ENCODE measurements around the gene ID2. TPM values are rescaled to one million over a fixed set of nuclear protein-coding genes. Genes with fewer than 3 reads are reported as not detected.

The ID2 gene
- total and polyA plus RNA-seq, 10 of the 15 experiments (the other 5 are each of a cell fraction or from before 2014, with no cell fraction given): 39.0 to 613 (median 73.6) TPM

DNA sequence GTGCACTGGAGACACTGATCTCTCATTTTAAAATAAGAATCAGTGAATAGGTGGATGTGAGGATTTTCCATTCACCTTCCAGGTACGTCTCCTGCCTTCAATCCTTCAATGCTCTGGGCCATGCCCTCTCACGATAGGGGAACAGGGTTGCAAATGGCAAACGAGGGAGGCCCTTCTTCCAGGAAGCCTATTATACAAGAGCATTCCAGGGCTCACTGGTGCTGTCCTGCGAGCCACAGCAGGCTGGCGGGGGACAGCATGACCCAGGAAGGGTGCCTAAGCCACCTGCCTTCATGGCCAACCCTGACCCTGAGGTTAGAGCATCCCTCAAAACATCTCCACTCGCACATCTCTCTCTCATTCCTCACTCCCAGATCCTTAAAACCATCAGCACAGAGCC is 20.6 kb upstream of the ID2 start:
- in situ Hi-C loops (cut with MboI) (no loop called here), intact Hi-C loops (cut with micrococcal nuclease; ENCODE audit: unreplicated experiment) (no loop called here)
- Histone ChIP-seq H3K4me3 (no peak overlapping the region), H3K4me2 (ENCODE audit: control insufficient read depth, insufficient read depth) (no peak overlapping the region), H3K9ac (ENCODE audit: control insufficient read depth, insufficient read depth, low read length) (no peak overlapping the region), H3K4me1 (ENCODE audit: control insufficient read depth, insufficient read depth, low read length) (peaks cover 5% of the 10 kb centered on the region), H3K27ac (ENCODE audit: control insufficient read depth, insufficient read depth) (no peak overlapping the region), H3K79me2 (ENCODE audit: control insufficient read depth, insufficient read depth, low read length) (no peaks in the 10 kb centered on the region), H4K20me1 (ENCODE audit: control insufficient read depth, insufficient read depth) (no peaks in the 10 kb centered on the region), H3K27me3 (replicated peaks in 1 of 2; ENCODE audit: control insufficient read depth in 2 of 2, insufficient read depth in 2 of 2, low read length in 1 of 2) (no peaks in the 10 kb centered on the region; a peak in 1 of 4 replicates), H3K9me3 (replicated peaks; ENCODE audit: control insufficient read depth, insufficient read depth, low read length) (no peaks in the 10 kb centered on the region; the same call in 2 of the 3 replicates), H3K36me3 (ENCODE audit: control insufficient read depth in 2 of 2, insufficient read depth in 2 of 2, low read length in 1 of 2) (no peaks in the 10 kb centered on the region), H2AFZ (ENCODE audit: control insufficient read depth, low read depth, low read length) (no peak overlapping the region)
- FAIRE-seq (no peak), DNase-seq (ENCODE audit: low read depth, low spot score) (no peak), ATAC-seq (no peak)
- TF ChIP-seq SRF (IDR thresholded peaks at IDR 0.05; ENCODE audit: low read depth in 2 of 2, low read length in 2 of 2) (no peak), CHD2 (IDR thresholded peaks at IDR 0.05; ENCODE audit: borderline replicate concordance, low read depth, low read length) (no peak)
- TF ChIP-seq, protein P1, sequence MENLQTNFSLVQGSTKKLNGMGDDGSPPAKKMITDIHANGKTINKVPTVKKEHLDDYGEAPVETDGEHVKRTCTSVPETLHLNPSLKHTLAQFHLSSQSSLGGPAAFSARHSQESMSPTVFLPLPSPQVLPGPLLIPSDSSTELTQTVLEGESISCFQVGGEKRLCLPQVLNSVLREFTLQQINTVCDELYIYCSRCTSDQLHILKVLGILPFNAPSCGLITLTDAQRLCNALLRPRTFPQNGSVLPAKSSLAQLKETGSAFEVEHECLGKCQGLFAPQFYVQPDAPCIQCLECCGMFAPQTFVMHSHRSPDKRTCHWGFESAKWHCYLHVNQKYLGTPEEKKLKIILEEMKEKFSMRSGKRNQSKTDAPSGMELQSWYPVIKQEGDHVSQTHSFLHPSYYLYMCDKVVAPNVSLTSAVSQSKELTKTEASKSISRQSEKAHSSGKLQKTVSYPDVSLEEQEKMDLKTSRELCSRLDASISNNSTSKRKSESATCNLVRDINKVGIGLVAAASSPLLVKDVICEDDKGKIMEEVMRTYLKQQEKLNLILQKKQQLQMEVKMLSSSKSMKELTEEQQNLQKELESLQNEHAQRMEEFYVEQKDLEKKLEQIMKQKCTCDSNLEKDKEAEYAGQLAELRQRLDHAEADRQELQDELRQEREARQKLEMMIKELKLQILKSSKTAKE (IDR thresholded peaks at IDR 0.05; ENCODE audit: low read depth, poor library complexity, severe bottlenecking): no peak
- SMC1A ChIA-PET (ENCODE audit: uncharacterized antibody, unreplicated experiment): no interaction called here
- RAD21 ChIA-PET (ENCODE audit: unreplicated experiment): interaction anchor here (0.6 kb wide), 1 partner anchor 1472 kb away, joined by 3 read pairs; no protein-coding TSS in a partner anchor
- BruUV-seq (replicated peaks): no TSS peak
- POLR2A ChIA-PET: no interaction called here
- 43% methylated on average over 6 of the region's 6 CpGs for WGBS (ENCODE audit: insufficient coverage, insufficient replicate concordance, low lambda C conversion rate, missing lambda C conversion rate)
- CTCF ChIA-PET: no interaction called here

DNA sequence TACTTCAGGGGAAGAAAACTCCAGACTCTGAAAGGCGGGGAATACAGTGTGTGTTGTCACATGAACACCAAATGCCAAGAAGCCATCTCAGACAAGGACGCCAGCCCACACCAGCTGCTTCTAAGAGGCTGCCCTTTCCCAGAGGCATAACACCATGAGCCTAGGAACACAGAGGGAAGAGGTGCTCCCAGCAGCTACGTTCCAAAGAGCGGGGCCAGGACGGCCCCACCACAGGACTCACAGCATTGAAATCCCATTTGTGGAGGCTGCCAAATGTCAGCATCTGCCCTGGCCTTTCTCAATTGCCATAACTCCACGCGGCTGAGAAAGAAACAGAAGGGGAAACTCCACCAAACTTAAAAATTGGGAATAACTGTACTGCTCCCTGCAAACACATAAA is 20.1 kb upstream of the ID2 start:
- H3K4me1 ChIP-seq (ENCODE audit: control insufficient read depth, insufficient read depth, low read length): peaks cover 5% of the 10 kb centered on the region
- BruUV-seq (replicated peaks): no TSS peak
- ChIA-PET RAD21 (ENCODE audit: unreplicated experiment) (interaction anchor here (0.6 kb wide), 1 partner anchor 1472 kb away, joined by 3 read pairs; no protein-coding TSS in a partner anchor), CTCF (interaction anchor here (1.2 kb wide), 1 partner anchor 32 kb away, joined by 4 read pairs; no protein-coding TSS in a partner anchor), POLR2A (no interaction called here), SMC1A (ENCODE audit: uncharacterized antibody, unreplicated experiment) (no interaction called here)
- DNase-seq (ENCODE audit: low read depth, low spot score): no peak
- no peak overlapping the region for H3K9ac ChIP-seq (ENCODE audit: control insufficient read depth, insufficient read depth, low read length)
- H3K4me2 ChIP-seq (ENCODE audit: control insufficient read depth, insufficient read depth): no peak overlapping the region
- H3K4me3 ChIP-seq: no peak overlapping the region
- H3K27me3 ChIP-seq (replicated peaks in 1 of 2; ENCODE audit: control insufficient read depth in 2 of 2, insufficient read depth in 2 of 2, low read length in 1 of 2): no peaks in the 10 kb centered on the region; a peak in 1 of 4 replicates
- intact Hi-C loops (cut with micrococcal nuclease; ENCODE audit: unreplicated experiment) (no loop called here), in situ Hi-C loops (cut with MboI) (no loop called here)
- H3K36me3 ChIP-seq (ENCODE audit: control insufficient read depth in 2 of 2, insufficient read depth in 2 of 2, low read length in 1 of 2): no peaks in the 10 kb centered on the region
- FAIRE-seq: no peak
- no peaks in the 10 kb centered on the region for H3K79me2 ChIP-seq (ENCODE audit: control insufficient read depth, insufficient read depth, low read length)
- no peaks in the 10 kb centered on the region; the same call in 2 of the 3 replicates for H3K9me3 ChIP-seq (replicated peaks; ENCODE audit: control insufficient read depth, insufficient read depth, low read length)
- H2AFZ ChIP-seq (ENCODE audit: control insufficient read depth, low read depth, low read length): no peak overlapping the region
- H3K27ac ChIP-seq (ENCODE audit: control insufficient read depth, insufficient read depth): no peak overlapping the region
- no peak for ATAC-seq
- no peaks in the 10 kb centered on the region for H4K20me1 ChIP-seq (ENCODE audit: control insufficient read depth, insufficient read depth)
- 58% methylated on average over 7 of the region's 7 CpGs for WGBS (ENCODE audit: insufficient coverage, insufficient replicate concordance, low lambda C conversion rate, missing lambda C conversion rate)
- TF ChIP-seq, protein P2, sequence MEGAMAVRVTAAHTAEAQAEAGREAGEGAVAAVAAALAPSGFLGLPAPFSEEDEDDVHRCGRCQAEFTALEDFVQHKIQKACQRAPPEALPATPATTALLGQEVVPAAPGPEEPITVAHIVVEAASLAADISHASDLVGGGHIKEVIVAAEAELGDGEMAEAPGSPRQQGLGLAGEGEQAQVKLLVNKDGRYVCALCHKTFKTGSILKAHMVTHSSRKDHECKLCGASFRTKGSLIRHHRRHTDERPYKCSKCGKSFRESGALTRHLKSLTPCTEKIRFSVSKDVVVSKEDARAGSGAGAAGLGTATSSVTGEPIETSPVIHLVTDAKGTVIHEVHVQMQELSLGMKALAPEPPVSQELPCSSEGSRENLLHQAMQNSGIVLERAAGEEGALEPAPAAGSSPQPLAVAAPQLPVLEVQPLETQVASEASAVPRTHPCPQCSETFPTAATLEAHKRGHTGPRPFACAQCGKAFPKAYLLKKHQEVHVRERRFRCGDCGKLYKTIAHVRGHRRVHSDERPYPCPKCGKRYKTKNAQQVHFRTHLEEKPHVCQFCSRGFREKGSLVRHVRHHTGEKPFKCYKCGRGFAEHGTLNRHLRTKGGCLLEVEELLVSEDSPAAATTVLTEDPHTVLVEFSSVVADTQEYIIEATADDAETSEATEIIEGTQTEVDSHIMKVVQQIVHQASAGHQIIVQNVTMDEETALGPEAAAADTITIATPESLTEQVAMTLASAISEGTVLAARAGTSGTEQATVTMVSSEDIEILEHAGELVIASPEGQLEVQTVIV (IDR thresholded peaks at IDR 0.05; ENCODE audit: borderline replicate concordance, partially characterized antibody): no peak
- TF ChIP-seq NR2C2 (IDR thresholded peaks at IDR 0.05; ENCODE audit: borderline replicate concordance, control insufficient read depth, insufficient read length, low read depth) (no peak), FOXK2 (IDR thresholded peaks at IDR 0.05) (no peak), ATF7 (IDR thresholded peaks at IDR 0.05; ENCODE audit: low read depth) (no peak), SREBF2 (IDR thresholded peaks at IDR 0.05; ENCODE audit: low read length) (no peak), RB1 (IDR thresholded peaks at IDR 0.05; ENCODE audit: borderline replicate concordance) (no peak), KDM1A (IDR thresholded peaks at IDR 0.05; ENCODE audit: borderline replicate concordance) (no peak), SP1 (IDR thresholded peaks at IDR 0.05; ENCODE audit: low read depth, low read length) (no peak), HDGF (IDR thresholded peaks at IDR 0.05) (no peak), SIX5 (IDR thresholded peaks at IDR 0.05; ENCODE audit: low read depth, low read length, severe bottlenecking) (no peak), NFXL1 (IDR thresholded peaks at IDR 0.05; ENCODE audit: borderline replicate concordance) (no peak)

Measured in GM12878 (cell line).